GM12875 (cell line): ENCODE results near the gene STEAP4.

Experiments
- H3K4me3 ChIP-seq: one replicate; pipeline ENCODE4 v1.5.1; 2011; ENCODE audit warnings: low read depth, low read length, control low read depth
- CTCF ChIP-seq: IDR thresholded peaks from 2 replicates; pipeline ENCODE4 v1.5.1; 2011; ENCODE audit warnings: low read depth, mild to moderate bottlenecking, control low read depth, inconsistent platforms, low read length, moderate library complexity, borderline replicate concordance; ENCODE audit not compliant: insufficient read depth

STEAP4 gene

DNA sequence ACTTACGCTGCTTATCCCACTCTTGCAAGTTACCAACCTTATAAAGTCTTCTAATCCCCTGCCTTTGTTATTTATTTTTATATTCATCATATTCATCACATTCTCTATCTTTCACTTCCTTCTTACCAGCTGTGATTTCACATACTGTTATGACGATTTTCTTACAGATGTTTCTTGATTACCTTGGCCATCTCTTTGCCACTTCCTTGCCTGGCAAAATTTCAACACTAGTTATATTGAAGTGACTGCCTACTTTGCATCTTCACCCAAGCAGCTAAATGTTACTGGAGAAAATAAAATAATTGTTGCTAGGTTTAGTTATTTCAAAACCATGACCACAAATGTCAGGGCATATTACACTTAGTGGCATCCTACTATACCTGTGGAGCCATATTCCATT, 8.8 kb upstream of the STEAP4 start:
- no peak overlapping the region for H3K4me3 ChIP-seq
- TF ChIP-seq CTCF = no peak

GRCh38 chr7:88314061-88314491, 7.4 kb upstream of the STEAP4 start:
- H3K4me3 ChIP-seq = no peak overlapping the region
- TF ChIP-seq CTCF = no peak

DNA sequence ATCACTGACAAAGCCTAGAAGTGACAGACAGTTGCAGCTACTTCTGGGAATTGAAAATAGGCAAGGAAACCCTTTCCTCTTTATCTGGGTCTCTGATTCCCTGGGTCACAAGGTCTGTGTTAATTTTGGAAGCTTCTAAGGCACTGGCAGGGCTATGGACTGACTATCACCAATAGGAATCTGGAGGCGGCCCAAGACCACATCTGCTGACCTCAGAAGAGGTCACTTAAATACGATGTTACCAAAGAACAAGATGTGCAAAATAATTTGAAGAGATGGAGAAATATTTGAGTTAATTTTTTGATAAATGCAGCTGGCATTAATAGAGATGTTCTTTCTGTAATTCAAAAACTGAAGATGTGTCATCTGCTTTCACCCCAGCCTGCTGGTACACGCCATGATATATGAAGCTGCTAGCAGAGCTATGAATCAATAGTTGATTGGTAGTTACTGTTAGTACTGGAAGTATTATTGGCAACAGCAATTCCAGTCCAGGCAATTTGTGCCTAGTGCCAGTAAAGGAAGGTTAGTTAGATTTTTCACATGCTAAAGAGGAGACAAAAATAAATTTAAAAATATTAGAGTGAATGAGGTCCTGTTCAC, 5.5 kb upstream of the STEAP4 start:
- H3K4me3 ChIP-seq = no peak overlapping the region
- TF ChIP-seq CTCF = no peak

DNA sequence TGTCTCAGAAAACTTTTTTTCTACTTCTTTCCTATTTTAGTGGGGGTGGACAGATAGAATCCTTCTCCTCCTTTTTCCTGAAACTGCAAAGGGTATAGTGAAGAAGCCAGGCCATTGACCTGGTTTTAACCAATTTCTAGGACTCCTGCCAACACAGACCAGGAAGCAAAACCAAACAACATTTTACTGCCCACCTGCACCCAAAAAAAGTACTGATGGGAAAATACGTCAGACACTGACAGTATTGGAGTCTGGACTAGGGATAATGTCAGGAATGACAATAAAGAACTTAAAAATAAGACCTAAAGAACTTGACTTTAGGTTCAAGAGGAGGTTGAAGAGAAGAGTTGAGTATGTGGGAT, 5.0 kb upstream of the STEAP4 start:
- no peak for TF ChIP-seq CTCF
- H3K4me3 ChIP-seq = no peak overlapping the region

DNA sequence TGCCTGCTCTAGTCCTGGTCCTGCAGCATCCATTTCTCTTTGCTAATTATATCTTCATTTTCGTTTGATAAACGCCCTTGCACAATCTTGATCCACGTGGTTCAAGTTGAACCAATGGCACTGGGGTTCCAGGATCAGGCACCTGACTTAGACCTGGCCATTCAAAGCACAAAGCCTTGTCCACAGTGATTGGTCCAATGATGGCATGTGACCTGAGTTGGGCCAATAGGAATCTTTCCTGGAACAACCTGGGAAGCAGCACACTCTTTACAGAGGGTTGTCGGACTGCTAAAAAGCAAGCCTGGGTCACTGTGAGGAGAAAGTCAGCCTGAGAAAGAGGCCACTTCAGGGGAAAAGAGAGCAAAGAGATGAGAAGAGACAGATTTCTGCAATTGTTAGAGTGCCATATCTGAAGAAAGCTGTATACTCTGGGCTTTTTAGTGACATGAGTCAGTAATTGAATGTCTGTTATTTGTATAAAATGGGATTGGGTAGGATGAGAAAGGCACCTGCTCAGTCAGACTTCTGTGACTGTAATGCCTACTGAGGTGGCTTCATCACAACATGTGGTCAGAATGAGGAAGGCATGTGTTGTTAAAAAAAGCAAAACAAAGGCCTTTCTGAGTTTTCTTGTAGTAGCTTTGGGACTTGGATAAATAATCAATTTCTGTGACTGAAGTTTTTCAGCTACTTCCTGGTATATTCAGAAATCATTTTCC, 4.4 kb upstream of the STEAP4 start:
- TF ChIP-seq CTCF = no peak
- H3K4me3 ChIP-seq = no peak overlapping the region

GRCh38 chr7:88309819-88310218, 3.1 kb upstream of the STEAP4 start:
- TF ChIP-seq CTCF = no peak

GRCh38 chr7:88307823-88308222, 1.1 kb upstream of the STEAP4 start:
- no peak for TF ChIP-seq CTCF
- no peak overlapping the region for H3K4me3 ChIP-seq

More at GRCh38 chr7:88309819-88310218, 3.1 kb upstream of the STEAP4 start:
- H3K4me3 ChIP-seq = no peak overlapping the region
